COLO829 (cell line): ENCODE measurements around the gene NTS.

Experiments used
- DNase-seq: peaks from one replicate; pipeline ENCODE4 v3.0.0; 2012; ENCODE audit warnings: low spot score

NTS gene, protein sequence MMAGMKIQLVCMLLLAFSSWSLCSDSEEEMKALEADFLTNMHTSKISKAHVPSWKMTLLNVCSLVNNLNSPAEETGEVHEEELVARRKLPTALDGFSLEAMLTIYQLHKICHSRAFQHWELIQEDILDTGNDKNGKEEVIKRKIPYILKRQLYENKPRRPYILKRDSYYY

DNA sequence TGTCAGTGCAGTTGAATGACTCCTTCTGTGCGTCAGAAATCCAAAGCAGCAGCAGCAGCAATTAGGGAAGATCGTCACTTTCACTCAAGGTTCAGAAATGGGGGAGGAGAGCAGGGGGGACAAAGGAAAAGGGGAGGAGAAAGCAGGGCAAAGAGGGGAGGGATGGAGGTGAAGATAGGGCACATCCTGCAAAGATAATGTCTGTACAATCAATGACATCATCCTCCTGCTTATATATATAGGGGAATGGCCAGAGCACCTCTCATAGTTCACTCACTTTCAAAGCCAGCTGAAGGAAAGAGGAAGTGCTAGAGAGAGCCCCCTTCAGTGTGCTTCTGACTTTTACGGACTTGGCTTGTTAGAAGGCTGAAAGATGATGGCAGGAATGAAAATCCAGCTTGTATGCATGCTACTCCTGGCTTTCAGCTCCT lies at the start of gene NTS:
NTS (plus strand) TSS at position 265 of the 431 bp plus-strand sequence; CDS start at position 374, 109 bp downstream.
- DNase-seq, result no peak

DNA sequence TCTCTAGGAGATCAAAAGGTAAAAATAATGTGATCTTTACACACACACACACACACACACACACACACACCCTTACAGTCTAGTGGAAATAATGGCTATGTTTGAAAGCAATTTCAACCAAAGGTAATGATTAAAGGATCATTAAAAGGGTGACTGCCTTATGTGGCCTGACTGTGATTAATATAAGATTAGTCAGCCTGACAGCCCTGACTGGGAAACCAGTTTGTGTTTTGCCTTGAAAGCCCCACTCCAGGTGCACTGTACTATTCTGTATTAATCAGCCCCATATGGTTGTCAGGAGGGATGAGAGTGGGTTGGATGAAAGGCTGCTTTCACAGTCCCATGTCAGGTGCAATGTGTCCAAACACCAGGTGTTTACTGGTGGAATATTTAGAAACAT lies 48.3 kb upstream of the NTS start:
- DNase-seq, result no peak

DNA sequence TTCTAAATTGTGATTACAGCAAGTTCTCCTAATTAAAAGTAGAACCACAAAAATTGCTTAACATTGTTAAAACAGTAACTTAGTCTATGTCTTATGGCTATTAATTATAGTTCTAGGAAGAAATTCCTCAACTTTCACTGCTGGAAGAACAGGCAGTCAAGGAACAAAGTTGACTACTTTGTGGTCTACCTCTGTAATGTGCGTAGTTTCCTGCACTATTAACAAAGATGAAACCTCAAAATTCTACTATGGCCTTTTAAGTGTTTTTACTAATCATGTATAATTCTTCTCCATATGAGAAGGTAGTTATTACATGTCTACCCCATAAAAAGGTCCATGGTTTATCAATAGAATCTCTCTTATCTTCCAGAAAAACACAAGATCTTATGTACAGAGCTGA lies 45.5 kb upstream of the NTS start:
- DNase-seq, result no peak

DNA sequence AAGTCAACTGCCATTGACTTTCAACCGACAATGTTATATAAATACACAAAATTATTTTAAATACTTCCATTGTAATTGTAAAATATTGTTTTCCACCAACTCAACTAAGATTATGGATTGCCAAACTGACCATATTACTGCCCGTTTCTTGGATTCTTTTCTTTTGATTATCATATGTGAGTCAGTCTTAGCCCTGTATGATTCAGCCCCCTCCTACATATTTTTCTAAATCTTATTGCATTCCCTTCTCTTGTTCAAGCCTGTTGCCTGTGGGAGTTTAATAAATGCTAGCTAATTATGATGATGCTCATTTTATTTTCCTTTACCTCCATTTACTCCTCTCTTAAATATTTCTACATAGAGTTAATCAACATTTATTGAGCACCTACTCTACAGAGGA lies 44.7 kb upstream of the NTS start:
- no peak for DNase-seq

DNA sequence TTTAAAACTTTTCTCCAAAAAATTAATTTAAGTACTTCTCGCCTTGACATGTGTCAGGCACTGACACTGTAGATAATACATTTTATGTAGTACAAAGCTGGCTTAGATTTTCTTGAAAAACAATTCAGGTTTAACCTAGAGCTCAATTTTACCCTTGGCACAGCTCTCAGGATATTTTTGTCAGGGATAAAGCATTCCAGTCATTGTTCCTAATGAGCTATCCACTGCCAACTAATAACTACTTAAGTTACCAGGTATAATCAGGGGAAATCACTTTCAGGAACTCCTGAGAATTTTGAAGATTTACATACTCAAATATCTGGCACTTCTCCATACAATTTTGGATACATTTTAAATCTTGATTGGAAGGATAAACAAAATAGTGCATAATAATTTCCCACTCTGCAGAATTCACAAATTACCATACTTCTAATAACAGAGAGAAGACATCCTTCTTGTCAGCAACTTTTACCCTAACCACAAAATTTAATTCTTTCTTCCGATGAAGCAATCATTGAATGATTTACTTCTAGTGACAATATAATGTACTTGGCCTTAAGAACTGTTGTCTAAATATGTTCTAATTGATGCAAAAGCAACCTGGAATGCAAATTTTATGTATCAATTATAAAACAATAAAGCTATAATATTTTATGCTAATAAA lies 42.6 kb upstream of the NTS start:
- no peak for DNase-seq

DNA sequence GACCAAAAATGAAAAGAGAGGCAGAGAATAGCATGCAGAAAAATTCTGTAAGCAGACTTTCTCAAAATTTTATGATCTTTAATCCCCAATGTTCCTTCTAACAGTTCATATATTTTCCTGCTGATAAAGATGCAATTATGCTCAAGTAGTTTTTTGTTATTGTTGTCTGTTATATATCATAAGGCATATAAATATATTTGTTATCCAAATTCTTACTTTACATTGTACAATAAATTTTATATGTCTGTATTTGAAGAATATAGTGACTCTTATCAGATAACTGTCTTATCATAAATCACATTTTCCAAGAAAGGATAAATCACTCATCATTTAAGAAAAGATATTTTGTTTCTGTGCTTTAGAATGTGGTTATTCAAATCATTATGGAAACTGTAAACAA lies 40.5 kb upstream of the NTS start:
- no peak for DNase-seq

DNA sequence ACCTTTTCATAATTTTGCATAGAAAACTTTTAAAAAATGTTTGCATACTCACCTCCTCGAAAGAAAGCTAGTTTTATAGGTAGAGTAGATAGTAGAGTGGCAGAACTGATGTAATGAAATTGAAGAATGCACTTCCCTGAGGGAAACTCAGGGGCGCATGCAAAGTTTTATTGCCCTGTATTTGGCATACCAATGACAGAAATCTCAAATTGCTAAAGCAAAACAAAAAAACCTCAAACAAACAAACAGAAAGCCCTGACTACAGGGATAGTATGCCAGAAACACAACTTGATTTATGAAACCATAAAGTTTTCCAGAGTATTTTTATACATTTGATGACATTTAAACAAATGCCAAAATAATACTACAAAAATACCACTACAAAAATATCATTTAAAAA lies 39.7 kb upstream of the NTS start:
- DNase-seq, result no peak

DNA sequence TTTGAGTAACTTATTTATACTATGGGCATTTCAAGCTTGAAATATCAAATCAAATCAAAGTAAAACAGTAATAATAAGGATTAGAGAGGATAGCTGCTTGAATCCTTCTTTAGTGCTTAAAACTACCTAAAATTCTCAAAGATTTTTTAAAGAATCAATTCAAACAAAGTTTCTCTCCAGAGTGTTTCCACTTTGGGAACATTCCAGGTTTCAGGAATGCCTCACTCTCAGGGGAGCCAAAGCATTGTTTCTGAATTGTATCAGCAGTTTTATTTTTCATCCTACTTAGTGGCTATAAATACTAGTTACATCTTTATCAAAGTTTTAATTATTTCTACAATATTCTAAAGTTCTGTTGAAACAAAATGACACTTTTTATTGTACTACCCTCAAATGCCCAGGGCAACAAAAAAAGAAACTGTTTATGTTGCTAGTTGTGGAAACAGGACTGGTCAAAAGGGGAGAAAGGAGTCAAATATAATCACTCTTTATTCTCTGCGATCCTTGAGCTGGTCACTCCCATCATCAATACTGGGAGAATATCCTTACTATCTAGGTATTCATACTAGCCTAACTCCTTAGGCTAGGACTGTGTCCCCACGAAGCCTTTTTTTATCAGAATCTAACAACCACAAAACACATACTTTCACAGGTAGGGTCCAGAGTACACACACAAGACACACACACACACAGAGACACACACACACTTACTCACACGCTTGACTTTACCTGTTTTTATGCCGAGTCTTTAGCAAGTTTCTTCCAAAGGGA lies 38.5 kb upstream of the NTS start:
- no peak for DNase-seq

DNA sequence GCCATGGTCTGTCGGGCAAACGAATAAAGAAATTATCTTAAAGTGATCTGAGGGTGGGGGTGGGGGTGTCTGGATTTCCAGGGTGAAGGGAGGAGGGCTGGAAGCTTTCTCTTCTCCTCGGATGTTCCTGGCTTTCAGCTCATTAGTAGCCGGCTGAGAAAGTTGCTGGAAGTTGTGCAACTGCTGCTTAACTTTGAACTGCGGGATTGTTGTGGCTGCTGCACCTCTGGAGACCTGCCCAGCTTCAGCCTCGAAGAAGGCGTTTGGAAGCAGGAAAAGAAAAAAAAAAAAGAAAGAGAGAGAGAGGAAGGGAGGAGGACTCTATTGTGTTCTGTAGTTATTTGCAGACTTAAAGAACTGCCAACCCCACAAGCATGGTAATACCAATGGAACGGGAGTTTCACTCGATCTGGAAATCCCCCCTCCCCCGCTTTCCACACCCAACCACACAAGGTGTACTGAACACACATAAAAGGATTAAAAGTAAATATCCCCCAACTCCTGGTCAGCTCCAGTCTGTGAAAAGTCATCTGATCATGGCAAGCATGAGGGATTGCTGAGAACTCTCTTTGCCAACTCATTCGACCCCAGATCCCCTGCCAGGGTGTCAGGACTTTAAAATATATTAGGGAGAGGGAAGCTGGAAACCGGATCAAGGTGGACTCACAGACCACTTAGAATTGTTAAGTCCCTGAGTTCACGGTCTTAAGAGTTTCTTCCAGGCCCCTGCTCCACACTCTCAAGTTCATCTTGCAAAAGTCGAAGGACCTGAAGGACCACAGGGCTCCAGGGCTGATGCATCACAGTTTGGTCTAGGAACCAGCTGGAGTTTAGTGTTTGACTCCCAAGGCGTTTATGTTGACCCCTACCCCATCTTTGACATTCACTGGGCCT lies 37.7 kb upstream of the NTS start, which contains the start of gene RASSF9:
RASSF9 (minus strand) TSS at position 213 of the 894 bp plus-strand sequence; CDS start at position 5, 208 bp downstream.
- DNase-seq, result no peak

DNA sequence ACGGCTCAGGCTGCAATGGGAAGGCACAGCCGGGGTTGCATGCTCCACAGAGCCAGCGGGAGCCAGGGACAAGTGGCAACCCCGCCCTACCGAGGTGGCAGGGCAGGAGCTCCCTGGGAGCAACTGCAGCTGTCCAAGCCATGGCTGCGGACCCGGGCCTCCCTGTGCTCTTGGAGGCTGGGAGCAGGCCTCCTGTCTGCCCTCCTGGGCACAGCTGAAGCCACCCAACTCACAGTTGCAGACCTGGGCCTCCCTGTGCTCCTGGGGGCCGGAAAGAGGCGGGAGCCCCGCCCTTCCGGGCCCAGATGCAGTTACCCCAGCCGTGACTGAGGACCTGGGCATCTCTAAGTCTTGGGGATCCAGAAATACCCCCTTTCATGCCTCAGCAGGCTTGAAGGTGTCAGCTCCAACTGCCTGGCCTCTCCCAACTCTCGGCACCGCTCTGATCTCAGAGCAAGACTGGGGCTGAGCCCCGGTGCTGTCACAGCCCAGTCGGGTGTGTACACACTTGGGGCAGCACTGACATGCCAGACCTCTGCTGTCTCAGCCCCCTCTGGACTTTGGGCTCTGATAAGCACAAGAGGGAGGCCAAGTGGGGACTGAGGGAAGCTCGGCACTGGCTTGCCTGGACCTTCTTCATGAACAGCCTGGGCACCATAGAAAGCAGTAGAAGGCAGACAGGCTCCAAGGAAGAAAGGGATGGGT lies 30.3 kb upstream of the NTS start:
- DNase-seq, result no peak

DNA sequence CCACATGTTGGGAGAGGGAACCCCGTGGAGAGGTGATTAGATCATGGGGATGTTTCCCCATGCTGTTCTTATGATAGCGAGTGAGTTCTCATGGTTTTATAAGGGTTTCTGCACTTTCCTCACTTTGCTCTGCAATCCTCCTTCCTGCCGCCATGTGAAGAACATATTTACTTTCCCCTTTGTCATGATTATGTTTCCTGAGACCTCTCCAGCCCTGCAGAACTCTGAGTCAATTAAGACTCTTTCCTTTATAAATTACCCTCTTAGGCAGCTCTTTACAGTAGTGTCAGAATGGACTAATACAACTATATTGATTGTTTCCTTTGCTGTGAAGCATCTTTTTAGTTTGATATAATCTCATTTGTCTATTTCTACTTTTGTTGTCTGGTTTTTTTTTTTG lies 24.8 kb upstream of the NTS start:
- DNase-seq, result no peak

DNA sequence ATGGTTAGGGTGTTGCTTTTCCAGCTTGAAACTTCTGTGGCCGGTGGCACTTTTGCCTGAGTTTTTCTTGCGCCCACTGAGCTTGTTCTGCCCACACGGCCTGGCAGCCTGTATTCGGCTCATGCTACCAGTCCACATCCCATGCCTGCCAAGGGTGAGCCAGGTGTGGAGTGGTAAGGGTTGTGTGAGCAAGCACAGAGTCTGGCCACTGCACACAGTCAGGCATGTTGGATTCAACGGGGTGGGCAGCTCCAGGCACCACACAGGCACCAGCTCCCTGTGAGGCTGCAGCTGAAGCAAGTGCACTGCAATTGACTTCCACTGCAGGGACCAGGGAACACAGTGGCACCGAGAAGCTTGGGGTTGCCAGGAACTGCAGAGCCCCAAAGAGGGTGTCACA lies 18.8 kb upstream of the NTS start:
- no peak for DNase-seq

DNA sequence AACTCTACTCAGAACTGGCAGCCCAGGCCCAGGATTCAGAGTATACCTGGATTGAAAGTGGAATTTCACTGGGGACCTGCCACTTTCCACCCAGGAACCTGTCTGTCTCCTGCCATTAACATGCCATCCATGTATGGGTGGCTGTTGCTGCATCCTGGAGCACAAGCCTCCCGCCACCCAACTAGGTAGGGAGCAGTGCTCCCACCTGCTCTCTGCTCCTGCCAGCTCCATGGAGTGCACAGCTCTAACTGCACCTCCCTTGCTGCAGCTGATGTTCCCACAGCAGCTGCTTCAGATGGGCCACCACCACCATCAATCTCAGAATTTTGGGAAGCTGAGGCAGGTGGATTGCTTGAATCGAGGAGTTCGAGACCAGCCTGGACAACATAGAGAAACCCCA lies 17.1 kb upstream of the NTS start:
- no peak for DNase-seq

DNA sequence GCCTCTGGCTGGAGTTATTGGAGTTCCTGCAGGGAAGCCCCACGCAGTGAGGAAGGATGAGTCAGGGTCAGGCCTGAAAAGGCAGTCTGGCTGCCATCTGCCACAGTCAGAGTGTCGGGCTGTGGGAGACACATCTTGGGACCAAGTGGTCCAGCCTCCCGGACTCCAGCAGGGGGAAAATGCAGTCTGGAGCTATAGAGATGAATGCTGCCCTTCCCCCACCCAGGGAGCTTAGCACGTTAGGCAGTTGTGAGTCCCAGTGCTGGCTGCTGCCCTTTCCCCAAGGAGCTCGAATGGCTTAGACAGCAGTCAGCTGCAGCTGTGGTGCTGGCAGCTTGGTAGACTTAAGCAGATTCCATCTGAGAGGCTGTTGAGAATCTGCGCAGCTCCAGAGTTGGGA lies 8.2 kb upstream of the NTS start:
- no peak for DNase-seq

DNA sequence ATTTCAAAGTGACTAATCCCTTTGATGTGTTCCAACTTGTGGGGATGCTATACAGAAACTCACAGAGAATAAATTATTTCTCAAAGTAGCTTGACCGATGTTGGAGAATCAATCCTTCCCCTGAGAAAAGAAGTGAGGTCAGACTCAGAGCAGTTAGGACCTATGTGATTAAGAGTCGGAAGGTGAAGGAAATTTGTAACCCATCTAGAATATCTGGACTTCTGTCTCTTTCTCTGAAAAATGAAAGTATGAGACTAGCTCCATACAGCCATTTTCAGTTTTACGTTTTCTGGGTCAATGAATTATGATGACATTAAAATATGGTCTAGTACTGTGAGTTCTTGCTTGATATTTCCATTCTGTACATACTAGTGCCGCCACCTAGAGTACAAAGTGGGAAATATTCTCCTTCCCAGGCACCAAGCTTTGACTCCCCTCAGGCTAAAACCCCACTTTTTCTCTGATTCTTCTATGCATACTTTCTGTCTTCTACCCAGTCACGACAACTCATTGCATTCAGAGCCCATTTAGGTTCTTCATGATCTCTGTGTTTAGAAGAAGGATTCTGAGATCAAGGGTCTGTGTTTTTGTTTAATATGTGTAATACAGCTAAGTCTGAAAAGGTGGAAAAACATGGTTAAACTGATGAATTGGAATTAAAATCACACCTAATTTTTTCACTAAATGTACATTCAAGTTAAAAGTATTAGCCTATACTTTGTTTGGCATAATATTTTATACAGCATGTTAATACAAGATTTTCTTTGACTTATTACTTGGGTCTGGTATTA lies 6.9 kb upstream of the NTS start:
- DNase-seq, result peak; percentile 65

DNA sequence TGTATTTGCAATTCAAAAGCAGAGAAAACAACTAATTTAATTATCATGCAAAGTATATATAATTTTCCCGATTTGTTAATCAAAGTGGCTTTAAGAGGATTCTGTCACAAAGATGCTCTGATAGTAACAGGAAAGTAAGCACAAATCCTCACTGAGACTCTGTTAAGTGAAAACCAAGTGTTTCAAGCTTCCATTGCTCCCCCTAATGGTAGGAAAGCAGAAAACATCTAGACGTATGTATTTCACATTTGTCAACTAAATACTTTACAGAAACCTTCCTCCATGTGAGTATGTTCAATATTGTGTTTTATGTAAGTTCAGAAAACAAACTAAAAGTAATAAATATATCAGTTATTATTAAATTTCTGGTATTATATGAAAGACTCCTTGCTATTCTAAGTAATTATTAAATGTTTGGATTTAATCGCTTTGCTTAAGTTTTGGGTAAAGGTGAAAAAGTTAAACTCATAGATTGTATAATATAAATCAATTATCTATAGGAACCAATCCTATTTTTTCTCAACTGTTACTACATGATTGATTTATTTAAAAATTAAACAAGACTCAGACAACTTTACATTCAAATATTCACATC lies 1.5 kb upstream of the NTS start:
- DNase-seq, result peak; percentile 30

DNA sequence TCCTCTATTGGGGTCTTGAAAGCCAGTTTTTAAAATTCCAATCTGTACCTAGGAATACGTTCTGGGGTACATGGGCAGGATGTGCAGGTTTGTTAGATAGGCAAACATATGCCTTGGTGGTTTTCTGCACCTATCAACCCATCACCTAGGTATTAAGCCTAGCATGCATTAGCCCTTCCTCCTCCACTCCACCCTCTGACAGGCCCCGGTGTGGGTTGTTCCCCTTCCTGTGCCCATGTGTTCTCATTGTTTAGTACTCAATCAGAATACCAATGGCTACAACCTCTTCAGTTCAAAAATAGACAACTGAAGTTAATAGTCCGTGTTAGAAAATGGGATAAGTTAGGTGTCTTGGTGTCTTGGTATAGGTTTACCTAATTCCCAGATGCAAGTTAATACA lies 3.4 kb downstream of the NTS start:
- no peak for DNase-seq

DNA sequence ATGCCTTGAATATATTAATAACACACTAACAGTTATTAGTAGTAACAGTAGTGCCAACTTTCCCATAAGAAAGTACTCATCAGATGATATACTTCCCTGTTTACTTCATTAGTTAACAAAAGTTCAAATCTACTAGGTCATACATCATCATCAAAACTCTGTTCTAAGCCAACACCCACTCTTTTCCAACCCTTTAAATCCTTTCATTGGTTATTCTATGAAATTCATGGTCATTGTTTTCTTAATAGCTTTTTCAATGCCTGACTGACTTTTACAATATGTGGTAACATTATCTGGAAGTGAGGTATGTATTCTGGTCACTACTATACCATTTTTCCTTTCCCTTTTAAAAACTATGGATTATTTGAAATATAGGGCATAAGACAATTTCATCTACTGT lies 9.7 kb downstream of the NTS start:
- DNase-seq, result no peak

DNA sequence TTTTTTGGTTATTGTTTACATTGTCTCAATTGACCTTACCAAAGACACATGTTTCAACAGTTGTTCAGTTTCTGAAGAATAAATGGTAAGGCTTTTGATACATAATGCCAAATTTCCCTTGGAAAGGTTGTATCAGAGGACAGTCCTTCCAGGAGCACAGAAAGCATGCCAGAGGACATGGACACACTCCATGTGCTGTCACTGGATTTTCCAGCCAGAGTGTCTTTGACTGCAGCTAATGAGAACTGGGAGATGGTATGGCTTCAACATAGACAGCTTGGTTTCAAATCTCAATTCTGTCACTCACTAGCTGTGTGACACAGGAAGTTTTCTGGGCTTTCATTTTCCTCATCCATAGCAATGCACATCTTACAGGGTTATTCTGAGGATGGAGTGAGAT lies 20.6 kb downstream of the NTS start:
- no peak for DNase-seq

DNA sequence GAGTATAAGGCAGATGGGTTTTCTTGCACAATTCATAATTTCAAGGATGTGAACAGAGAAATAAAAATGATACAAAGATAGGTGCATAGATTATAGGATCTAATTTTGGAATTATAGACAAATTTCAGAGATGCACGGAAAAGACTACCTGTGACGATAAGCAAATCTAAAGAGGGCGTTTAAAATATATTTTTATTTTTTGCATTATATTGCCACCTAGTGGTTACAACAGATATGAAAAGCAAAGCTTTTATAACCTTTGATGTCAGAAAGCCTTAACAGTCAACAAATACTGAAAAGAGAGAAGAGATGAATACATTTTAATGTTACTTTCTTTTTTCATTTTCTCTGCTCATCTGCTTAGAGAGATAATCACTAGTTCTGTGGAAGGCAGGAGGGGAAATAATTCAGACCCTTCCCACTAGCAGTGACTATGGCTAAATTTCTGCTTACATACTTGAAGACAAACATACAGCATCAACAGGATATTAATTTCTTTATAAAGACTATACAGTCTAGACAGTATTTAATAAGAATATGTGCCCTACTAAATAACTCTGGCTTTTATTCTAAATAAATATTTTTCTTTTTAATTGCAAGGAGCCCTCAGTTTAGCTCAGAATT lies 46.3 kb downstream of the NTS start:
- DNase-seq, result peak; percentile 6
